Stimulated activated CD8-positive, alpha-beta memory T cell treated with anti-CD3 and anti-CD28 coated beads, Interleukin-4, amount 100 ng/mL, for 48 hours (primary cell): ENCODE results near the gene INO80.
"Not testable (repeated sequence)": the region's sequence is repeated elsewhere in the genome, so short reads cannot be mapped to it uniquely, and the experiment has no call there.

Experiments used
- DNase-seq: peaks from one replicate; pipeline ENCODE4 v3.0.0-alpha.2; 2020

The INO80 gene

DNA sequence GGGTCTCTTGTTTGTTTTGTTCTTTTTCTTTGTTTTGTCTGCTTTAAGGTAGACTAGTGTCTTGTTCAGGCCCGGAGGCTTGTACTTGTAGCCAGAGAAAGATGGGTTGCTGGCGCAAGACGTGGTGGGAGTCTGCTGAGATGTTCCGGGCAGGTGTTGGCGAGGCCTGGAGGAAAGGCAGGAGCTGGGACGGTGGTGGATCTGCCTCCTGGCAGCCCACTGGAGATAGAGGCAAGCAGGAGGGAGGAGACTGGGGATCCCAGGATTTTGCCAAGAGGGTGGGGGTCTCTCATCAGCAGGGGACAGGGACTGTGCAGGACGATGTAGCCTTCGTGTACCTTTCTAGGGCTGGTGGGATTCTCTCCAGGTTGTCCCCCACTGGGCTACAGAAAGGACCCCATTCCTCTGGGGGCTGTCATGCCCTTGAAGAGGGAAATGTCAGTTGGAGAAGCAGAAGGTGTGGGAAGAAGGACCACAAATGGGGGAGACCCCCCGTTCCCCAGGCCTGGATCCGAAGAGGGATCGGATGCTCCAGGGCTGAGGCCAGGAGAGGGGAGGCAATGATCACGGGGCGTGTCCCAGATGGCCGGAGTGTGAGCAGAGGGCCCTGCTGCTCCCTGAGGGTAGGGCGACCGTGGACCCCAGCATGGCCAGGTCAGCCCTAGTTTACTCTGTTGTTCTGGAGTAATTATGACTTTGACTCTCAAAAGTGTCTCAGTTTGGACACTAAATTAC is 155.8 kb downstream of the INO80 start:
- no peak for DNase-seq

GRCh38 chr15:40959331-40960141 is 156.5 kb downstream of the INO80 start:
- no peak for DNase-seq

- DNase-seq = no peak
These were observed 157.4 kb downstream of the INO80 start for GRCh38 chr15:40958723-40959122.

- no peak for DNase-seq
These were observed 157.9 kb downstream of the INO80 start for GRCh38 chr15:40958146-40958545.

DNA sequence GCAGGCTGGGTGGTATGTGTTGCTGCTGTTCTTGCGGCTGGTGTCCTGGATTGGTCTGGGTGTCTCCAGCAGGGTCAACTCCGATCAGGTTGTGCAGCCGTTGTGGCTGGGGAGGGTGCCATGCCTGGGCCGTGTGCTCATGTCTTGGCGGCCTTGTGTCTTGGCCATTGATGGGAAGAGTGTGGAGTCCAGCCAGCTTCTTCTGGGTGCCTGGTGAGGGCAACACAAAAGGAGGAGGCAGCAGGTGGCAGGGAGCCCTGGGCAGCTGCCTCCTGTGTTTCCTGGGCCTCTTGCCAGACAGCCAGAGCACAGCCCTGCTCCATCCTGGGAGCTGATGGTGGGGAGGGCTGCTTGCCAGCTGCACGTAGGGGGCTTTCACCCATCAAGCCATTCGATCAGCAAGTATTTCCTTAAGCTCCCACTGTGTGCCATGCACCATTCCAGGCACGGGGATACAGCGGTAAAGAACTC is 158.5 kb downstream of the INO80 start:
- DNase-seq = no peak

DNA sequence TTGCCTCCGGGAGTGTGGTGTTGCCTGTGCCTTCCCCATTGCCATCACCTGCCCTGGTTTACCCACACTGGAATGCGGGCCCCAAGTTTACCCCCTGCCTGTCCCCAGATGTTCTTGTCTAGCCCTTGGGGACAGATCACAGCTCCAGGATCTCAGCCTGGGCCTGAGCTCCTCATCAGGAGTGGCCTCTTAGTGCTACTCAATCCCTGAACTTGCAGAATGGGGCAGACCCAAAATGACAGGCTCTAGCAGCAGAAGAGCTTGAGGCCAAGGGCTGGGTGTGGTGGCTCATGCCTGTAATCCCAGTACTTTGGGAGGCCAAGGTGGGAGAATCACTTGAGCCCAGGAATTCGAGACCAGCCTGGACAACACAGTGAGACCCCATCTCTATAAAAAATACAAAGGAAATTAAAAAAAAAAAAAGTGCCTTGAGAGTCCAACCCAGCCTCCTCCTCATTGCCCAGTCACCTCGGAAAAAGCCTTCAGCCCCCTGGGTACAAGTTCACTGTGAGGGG is 159.0 kb downstream of the INO80 start:
- DNase-seq = no peak

GRCh38 chr15:40956541-40956982 is 159.5 kb downstream of the INO80 start:
- DNase-seq = no peak

DNA sequence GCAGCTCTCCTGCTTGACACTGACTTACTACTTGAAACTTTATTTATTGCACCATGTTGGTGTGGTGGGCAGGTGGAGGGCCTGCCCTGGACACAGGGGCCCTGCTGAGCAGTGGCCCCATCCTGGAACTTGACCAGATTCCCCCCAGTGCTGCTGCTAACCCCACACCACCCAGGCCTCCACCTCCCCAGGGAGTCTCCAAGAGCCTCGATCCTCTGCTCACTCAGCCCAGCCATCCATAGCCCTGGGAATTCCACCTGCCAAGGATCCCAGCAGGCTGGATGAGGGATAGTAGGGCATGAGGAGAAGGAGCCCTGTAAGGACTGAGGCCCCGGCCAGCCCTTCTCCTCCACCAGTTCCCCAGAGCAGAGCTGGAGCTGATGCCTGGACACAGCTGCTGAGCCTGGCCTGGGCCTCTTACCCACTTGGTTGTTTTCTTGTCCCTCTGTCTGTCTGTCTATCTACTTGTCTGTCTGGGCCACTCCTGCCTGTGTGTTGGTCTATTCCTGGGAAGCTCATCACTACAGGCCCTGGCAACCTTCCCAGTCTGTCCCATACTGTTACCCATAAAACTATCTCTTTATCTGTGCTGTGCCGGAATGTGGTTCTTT is 160.0 kb downstream of the INO80 start:
- no peak for DNase-seq

DNA sequence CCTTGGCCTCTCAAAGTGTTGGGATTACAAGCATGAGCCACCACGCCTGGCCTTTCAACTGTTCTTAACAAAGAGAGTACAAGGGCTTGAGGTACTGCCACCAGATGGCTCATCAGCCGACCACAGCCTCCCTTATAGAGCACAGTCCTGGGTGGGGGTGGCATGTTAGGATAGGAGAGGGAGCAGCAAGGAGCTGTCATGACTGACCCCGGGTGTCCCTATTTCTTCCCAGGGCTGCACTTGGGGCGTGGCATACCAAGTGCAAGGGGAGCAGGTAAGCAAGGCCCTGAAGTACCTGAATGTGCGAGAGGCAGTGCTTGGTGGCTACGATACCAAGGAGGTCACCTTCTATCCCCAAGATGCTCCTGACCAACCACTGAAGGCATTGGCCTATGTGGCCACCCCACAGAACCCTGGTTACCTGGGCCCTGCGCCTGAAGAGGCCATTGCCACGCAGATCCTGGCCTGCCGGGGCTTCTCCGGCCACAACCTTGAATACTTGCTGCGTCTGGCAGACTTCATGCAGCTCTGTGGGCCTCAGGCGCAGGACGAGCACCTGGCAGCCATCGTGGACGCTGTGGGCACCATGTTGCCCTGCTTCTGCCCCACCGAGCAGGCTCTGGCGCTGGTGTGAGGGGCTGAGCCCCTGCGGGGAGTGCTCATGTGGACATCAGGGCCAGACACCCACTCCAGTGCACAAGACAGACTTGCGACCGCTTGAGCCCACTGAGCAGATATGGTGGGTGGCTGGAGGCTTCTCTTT is 160.8 kb downstream of the INO80 start:
- DNase-seq = no peak

DNA sequence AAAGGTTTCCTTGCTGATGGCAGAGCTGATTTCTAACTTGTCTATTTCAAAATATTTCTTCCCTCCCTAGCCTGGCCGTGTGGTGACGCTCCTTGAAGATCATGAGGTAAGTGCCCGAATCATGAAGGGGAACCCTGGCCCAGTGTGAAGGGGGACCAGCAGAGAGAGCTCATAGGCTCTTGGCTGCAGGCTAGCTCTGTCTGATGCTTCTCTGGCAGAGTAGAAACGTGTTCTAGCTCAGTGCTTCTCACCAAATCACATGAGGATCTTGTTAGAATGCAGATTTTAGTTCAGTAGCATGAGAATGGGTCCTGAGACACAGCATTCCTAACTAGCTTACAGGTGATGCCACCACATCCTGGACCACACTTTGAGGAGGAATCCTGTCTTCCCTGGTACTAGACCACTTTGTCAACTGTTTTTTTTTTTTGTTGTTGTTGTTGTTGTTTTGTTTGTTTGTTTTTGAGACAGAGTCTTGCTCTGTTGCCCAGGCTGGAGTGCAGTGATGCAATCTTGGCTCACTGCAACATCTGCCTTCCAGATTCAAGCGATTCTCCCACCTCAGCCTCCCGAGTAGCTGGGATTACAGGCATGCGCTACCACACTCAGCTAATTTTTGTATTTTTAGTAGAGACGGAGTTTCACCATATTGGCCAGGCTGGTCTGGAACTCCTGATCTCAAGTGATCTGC is 161.8 kb downstream of the INO80 start:
- not testable (repeated sequence) for DNase-seq

- no peak for DNase-seq
These were observed 162.4 kb downstream of the INO80 start for GRCh38 chr15:40953713-40954074.

- peak; percentile 97 for DNase-seq
These were observed 163.0 kb downstream of the INO80 start, which contains the start of gene CHAC1 for GRCh38 chr15:40952901-40953712. Gene CHAC1 (plus strand): TSS chr15:40953471. CDS start chr15:40953584, 113 bp downstream.

DNA sequence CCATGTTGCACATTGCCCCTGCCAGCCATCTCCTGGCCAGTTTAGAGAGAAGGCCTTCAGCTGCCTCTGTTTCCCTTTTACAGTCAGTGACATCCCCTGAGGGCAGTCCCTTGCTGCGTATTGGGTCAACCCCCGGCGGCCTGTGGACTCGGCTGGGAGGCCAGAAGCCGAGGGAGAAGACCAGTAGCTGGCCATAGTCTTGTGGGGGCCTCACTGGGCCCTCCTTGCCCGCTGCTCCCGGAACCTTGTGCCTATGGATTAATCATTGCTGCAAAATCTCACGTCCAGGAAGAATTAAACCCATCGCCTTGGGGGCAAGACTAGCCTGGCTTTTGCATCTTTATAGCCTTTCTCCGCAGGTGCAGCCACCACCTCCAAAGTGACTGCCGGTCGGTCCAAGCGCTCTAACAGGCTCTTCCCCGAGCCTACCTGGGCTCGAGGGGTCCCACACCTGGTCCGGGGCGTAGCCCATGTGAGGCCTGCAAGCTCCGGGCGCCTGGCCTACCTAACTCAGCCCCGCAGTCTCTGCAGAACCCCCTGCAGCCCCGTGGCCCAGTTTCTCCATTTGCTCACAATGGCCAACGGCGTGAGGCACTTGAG is 163.7 kb downstream of the INO80 start:
- peak; percentile 38 for DNase-seq

DNA sequence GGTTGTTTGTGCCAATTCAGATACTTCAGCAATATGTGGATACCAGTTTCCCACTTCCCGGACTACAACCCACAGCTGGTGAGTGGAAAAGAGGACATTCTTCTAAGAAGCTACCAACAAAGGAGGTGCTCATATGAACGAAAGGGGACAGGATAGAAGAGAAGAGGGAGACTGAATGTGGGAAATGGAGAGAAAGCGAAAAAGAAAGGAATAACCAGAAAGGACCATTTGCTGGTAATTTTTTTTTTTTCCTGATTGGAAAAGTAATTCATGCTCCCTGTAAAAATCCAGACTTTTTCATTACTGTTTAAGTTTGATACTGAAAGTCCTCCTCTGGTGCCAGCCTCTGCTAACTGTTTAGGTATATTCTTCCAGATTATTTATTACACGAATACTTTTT is 164.3 kb downstream of the INO80 start:
- no peak for DNase-seq

- no peak for DNase-seq
These were observed 166.3 kb downstream of the INO80 start for GRCh38 chr15:40949756-40950207.

GRCh38 chr15:40948706-40949473 is 167.2 kb downstream of the INO80 start:
- DNase-seq = no peak

GRCh38 chr15:40944510-40945296 is 171.4 kb downstream of the INO80 start:
- DNase-seq = no peak

- no peak for DNase-seq
These were observed 172.2 kb downstream of the INO80 start for GRCh38 chr15:40943764-40944365.
